ENCODE results near the gene EFNA2.

Gene EFNA2

DNA sequence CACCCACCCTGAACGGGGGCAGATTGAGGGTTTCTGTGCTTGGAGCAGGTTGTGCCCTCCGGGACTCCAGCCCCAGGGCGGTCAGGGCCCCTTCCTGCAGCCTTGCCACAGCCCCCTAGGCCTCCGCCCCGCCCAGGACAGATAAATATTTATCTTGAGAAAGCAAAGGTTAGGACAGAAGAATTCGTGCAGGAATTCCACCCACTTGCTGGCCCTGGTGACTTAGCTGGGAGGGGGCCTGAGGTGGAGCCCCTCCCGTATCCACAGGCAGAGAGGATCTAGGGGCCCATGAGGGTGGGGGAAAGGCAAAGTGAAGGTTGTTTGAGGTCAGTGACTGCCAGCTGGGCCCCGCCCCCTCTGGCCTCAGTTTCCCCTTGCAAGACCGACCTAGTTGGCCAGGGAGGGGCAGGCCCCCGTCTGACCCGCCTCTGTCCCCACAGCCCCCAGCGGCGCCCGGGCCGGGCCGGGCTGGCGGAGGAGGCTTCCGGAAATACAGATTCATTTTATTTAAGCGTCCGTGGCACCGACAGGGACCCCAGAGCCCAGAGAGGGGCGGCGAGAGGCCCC is 32.1 kb upstream of the EFNA2 start:
- peaks cover 42% of the 10 kb centered on the region; the same call in 1 of the 2 replicates for H3K36me3 ChIP-seq (ENCODE audit: insufficient read depth, low read length)
- H3K27me3 ChIP-seq (ENCODE audit: insufficient read depth, low read length, poor library complexity, severe bottlenecking) = no peaks in the 10 kb centered on the region
- peak overlapping the region; percentile 90 for H3K4me3 ChIP-seq (ENCODE audit: low read length, poor library complexity, severe bottlenecking)
- H3K9ac ChIP-seq (ENCODE audit: low read depth, low read length, poor library complexity, severe bottlenecking) = peak overlapping the region; percentile 95
- H3K4me1 ChIP-seq (ENCODE audit: insufficient read depth, low read length, poor library complexity, severe bottlenecking) = peaks cover 16% of the 10 kb centered on the region
- H3K9me2 ChIP-seq (replicated peaks; ENCODE audit: low read depth, low read length) = no peaks in the 10 kb centered on the region
- no peak overlapping the region for H2AFZ ChIP-seq (ENCODE audit: low read length)
- no peaks in the 10 kb centered on the region for H3K9me3 ChIP-seq (ENCODE audit: insufficient read depth, low read depth, low read length)
- peak overlapping the region; percentile 98 for H3K4me2 ChIP-seq (ENCODE audit: low read depth, low read length, poor library complexity, severe bottlenecking)
- peaks cover 84% of the 10 kb centered on the region for H3K79me2 ChIP-seq (ENCODE audit: insufficient read depth, low read length)
- H4K20me1 ChIP-seq (ENCODE audit: insufficient read depth, low read length, poor library complexity, severe bottlenecking) = peaks cover 74% of the 10 kb centered on the region
- no peak for TF ChIP-seq CTCF (conservative IDR thresholded peaks at IDR 0.05; ENCODE audit: low read length)
- TF ChIP-seq EZH2phosphoT487 (IDR thresholded peaks at IDR 0.05; ENCODE audit: borderline replicate concordance) = no peak
- H3F3A ChIP-seq (ENCODE audit: low read depth) = peaks cover 8% of the 10 kb centered on the region; the same call in 1 of the 2 replicates

DNA sequence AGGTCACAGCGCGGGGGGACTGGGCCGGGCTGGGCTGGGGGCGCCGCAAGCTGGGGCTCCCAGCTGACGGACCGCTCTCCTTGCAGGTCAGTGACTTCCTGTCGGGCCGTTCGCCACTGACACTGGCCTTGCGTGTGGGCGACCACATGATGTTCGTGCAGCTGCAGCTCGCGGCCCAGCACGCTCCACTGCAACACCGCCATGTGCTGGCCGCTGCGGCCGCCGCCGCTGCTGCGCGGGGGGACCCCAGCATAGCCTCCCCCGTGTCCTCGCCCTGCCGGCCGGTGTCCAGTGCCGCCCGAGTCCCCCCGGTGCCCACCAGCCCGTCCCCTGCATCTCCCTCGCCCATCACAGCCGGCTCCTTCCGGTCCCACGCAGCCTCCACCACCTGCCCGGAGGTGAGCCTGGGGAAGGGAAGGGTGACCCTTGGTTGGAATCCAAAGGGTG is 31.6 kb upstream of the EFNA2 start:
- Histone ChIP-seq H3K9me2 (replicated peaks; ENCODE audit: low read depth, low read length) (no peaks in the 10 kb centered on the region), H3K79me2 (ENCODE audit: insufficient read depth, low read length) (peaks cover 85% of the 10 kb centered on the region), H3K4me3 (ENCODE audit: low read length, poor library complexity, severe bottlenecking) (peak overlapping the region; percentile 90), H3K9ac (ENCODE audit: low read depth, low read length, poor library complexity, severe bottlenecking) (no peak overlapping the region), H4K20me1 (ENCODE audit: insufficient read depth, low read length, poor library complexity, severe bottlenecking) (peaks cover 79% of the 10 kb centered on the region), H3K9me3 (ENCODE audit: insufficient read depth, low read depth, low read length) (no peaks in the 10 kb centered on the region), H3K36me3 (ENCODE audit: insufficient read depth, low read length) (peaks cover 42% of the 10 kb centered on the region; the same call in 1 of the 2 replicates), H2AFZ (ENCODE audit: low read length) (no peak overlapping the region), H3F3A (ENCODE audit: low read depth) (peaks cover 8% of the 10 kb centered on the region; the same call in 1 of the 2 replicates), H3K4me1 (ENCODE audit: insufficient read depth, low read length, poor library complexity, severe bottlenecking) (peaks cover 21% of the 10 kb centered on the region), H3K27me3 (ENCODE audit: insufficient read depth, low read length, poor library complexity, severe bottlenecking) (no peaks in the 10 kb centered on the region), H3K4me2 (ENCODE audit: low read depth, low read length, poor library complexity, severe bottlenecking) (peak overlapping the region; percentile 98)
- no peak for TF ChIP-seq CTCF (conservative IDR thresholded peaks at IDR 0.05; ENCODE audit: low read length)
- no peak for TF ChIP-seq EZH2phosphoT487 (IDR thresholded peaks at IDR 0.05; ENCODE audit: borderline replicate concordance)

DNA sequence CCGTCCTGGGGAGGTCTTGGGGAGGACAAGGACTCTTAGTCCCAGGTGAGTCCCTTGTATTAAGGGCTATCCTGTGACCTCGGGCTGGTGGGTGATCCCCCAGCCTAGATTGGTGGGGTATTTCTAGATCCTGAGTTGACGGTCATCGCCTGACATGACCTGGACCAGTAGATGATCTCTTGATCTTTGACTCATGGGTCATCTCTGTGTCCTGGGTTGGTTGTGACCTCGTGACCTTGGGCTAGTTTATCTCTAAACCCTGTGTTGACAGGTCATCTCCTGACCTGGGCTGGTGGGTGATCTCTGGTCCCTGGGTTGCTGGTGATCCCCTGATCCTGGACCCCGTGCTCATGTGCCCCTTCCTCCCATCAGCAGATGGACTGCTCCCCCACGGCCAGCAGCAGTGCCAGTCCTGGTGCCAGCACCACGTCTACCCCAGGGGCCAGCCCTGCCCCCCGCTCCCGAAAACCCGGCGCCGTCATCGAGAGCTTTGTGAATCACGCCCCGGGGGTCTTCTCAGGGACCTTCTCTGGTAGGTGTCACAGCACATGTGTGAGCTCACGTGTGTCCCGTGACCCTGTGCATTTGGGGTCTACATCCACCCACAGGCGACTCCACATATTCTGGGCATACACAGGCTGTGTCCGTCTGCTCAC is 31.0 kb upstream of the EFNA2 start:
- H3K9ac ChIP-seq (ENCODE audit: low read depth, low read length, poor library complexity, severe bottlenecking) = no peak overlapping the region
- H4K20me1 ChIP-seq (ENCODE audit: insufficient read depth, low read length, poor library complexity, severe bottlenecking) = peaks cover 84% of the 10 kb centered on the region
- peaks cover 26% of the 10 kb centered on the region for H3K4me1 ChIP-seq (ENCODE audit: insufficient read depth, low read length, poor library complexity, severe bottlenecking)
- peaks cover 42% of the 10 kb centered on the region; the same call in 1 of the 2 replicates for H3K36me3 ChIP-seq (ENCODE audit: insufficient read depth, low read length)
- H2AFZ ChIP-seq (ENCODE audit: low read length) = no peak overlapping the region
- no peaks in the 10 kb centered on the region for H3K9me3 ChIP-seq (ENCODE audit: insufficient read depth, low read depth, low read length)
- no peak overlapping the region for H3K4me3 ChIP-seq (ENCODE audit: low read length, poor library complexity, severe bottlenecking)
- H3K4me2 ChIP-seq (ENCODE audit: low read depth, low read length, poor library complexity, severe bottlenecking) = peak overlapping the region; percentile 98
- H3K79me2 ChIP-seq (ENCODE audit: insufficient read depth, low read length) = peaks cover 88% of the 10 kb centered on the region
- H3F3A ChIP-seq (ENCODE audit: low read depth) = peaks cover 12% of the 10 kb centered on the region; the same call in 1 of the 2 replicates
- TF ChIP-seq CTCF (conservative IDR thresholded peaks at IDR 0.05; ENCODE audit: low read length) (no peak), EZH2phosphoT487 (IDR thresholded peaks at IDR 0.05; ENCODE audit: borderline replicate concordance) (no peak)
- no peaks in the 10 kb centered on the region for H3K9me2 ChIP-seq (replicated peaks; ENCODE audit: low read depth, low read length)
- no peaks in the 10 kb centered on the region for H3K27me3 ChIP-seq (ENCODE audit: insufficient read depth, low read length, poor library complexity, severe bottlenecking)
